ENCODE results near the gene SASH1. TPM values are rescaled to one million over a fixed set of nuclear protein-coding genes. Genes with fewer than 3 reads are reported as not detected.

Gene SASH1
- total RNA-seq, 1 donor from 2014 or later = 41.6 TPM

- peaks cover 4% of the 10 kb centered on the region for H3K36me3 Mint-ChIP-seq (ENCODE audit: insufficient read depth)
Measured at GRCh38 chr6:148596891-148597455, 254.3 kb downstream of the SASH1 start.

GRCh38 chr6:148598724-148599123, 256.1 kb downstream of the SASH1 start:
- Mint-ChIP-seq H3K27ac (no peak overlapping the region), H3K36me3 (ENCODE audit: insufficient read depth) (peaks cover 4% of the 10 kb centered on the region)

More at GRCh38 chr6:148596891-148597455, 254.3 kb downstream of the SASH1 start:
- peaks cover 7% of the 10 kb centered on the region for H3K27me3 Mint-ChIP-seq
- peaks cover 19% of the 10 kb centered on the region for H3K4me1 Mint-ChIP-seq (ENCODE audit: low read depth)
- H3K9me3 Mint-ChIP-seq (ENCODE audit: low read depth) = peaks cover 8% of the 10 kb centered on the region
- H3K27ac Mint-ChIP-seq = no peak overlapping the region
- no peak for DNase-seq (ENCODE audit: low spot score, unreplicated experiment)
- TF ChIP-seq CTCF (IDR thresholded peaks at IDR 0.05; ENCODE audit: unreplicated experiment) = no peak
- no peak overlapping the region for H3K4me3 Mint-ChIP-seq (ENCODE audit: low read depth)

GRCh38 chr6:148599967-148600426, 257.4 kb downstream of the SASH1 start:
- DNase-seq (ENCODE audit: low spot score, unreplicated experiment) = no peak
- Mint-ChIP-seq H3K9me3 (ENCODE audit: low read depth) (peaks cover 14% of the 10 kb centered on the region), H3K27ac (no peak overlapping the region), H3K27me3 (peaks cover 3% of the 10 kb centered on the region), H3K4me1 (ENCODE audit: low read depth) (peaks cover 19% of the 10 kb centered on the region), H3K36me3 (ENCODE audit: insufficient read depth) (peaks cover 4% of the 10 kb centered on the region), H3K4me3 (ENCODE audit: low read depth) (no peak overlapping the region)
- no peak for TF ChIP-seq CTCF (IDR thresholded peaks at IDR 0.05; ENCODE audit: unreplicated experiment)

More at GRCh38 chr6:148598724-148599123, 256.1 kb downstream of the SASH1 start:
- no peak for TF ChIP-seq CTCF (IDR thresholded peaks at IDR 0.05; ENCODE audit: unreplicated experiment)
- H3K4me3 Mint-ChIP-seq (ENCODE audit: low read depth) = no peak overlapping the region
- H3K4me1 Mint-ChIP-seq (ENCODE audit: low read depth) = peaks cover 19% of the 10 kb centered on the region
- peaks cover 10% of the 10 kb centered on the region for H3K9me3 Mint-ChIP-seq (ENCODE audit: low read depth)
- peaks cover 7% of the 10 kb centered on the region for H3K27me3 Mint-ChIP-seq
- DNase-seq (ENCODE audit: low spot score, unreplicated experiment) = no peak

Measured in progenitor cell of endocrine pancreas (in vitro differentiated cells).